Stimulated activated naive CD4-positive, alpha-beta T cell treated with Interleukin-2 at 50 U/mL for 16 hours (primary cell): ENCODE data around the gene ATG9B.
"Not testable (repeated sequence)": the region's sequence is repeated elsewhere in the genome, so short reads cannot be mapped to it uniquely, and the experiment has no call there.

Experiments
- DNase-seq: peaks from one replicate; lab custom pipeline; 2025; lab: John Stamatoyannopoulos, UW

The ATG9B gene

GRCh38 chr7:151015967-151016366, 8.3 kb downstream of the ATG9B start:
- DNase-seq: no peak

- no peak for DNase-seq
Observed at GRCh38 chr7:151014950-151015349, 9.3 kb downstream of the ATG9B start.

GRCh38 chr7:151013733-151014497, 10.4 kb downstream of the ATG9B start:
- DNase-seq: peak; percentile 88

GRCh38 chr7:151013356-151013732, 10.9 kb downstream of the ATG9B start:
- no peak for DNase-seq

GRCh38 chr7:151012911-151013347, 11.4 kb downstream of the ATG9B start:
- no peak for DNase-seq

- no peak for DNase-seq
Observed at GRCh38 chr7:151012031-151012692, 12.1 kb downstream of the ATG9B start.

GRCh38 chr7:151011616-151012015, 12.7 kb downstream of the ATG9B start:
- DNase-seq: not testable (repeated sequence)

- DNase-seq: no peak
Observed at GRCh38 chr7:151011097-151011409, 13.2 kb downstream of the ATG9B start.

GRCh38 chr7:151010307-151011096, 13.8 kb downstream of the ATG9B start:
- peak; percentile 40 for DNase-seq

- DNase-seq: no peak
Observed at GRCh38 chr7:151010037-151010306, 14.3 kb downstream of the ATG9B start.

GRCh38 chr7:151009327-151010036, 14.8 kb downstream of the ATG9B start:
- no peak for DNase-seq

- peak; percentile 73 for DNase-seq
Observed at GRCh38 chr7:151008511-151009323, 15.6 kb downstream of the ATG9B start.

GRCh38 chr7:151008143-151008510, 16.2 kb downstream of the ATG9B start:
- DNase-seq: no peak

GRCh38 chr7:151007469-151007898, 16.8 kb downstream of the ATG9B start:
- DNase-seq: no peak

- DNase-seq: no peak
Observed at GRCh38 chr7:151006590-151007300, 17.5 kb downstream of the ATG9B start.

GRCh38 chr7:151005566-151005965, 18.7 kb downstream of the ATG9B start:
- no peak for DNase-seq

GRCh38 chr7:151003572-151003971, 20.7 kb downstream of the ATG9B start:
- DNase-seq: no peak

GRCh38 chr7:151001546-151001945, 22.7 kb downstream of the ATG9B start:
- no peak for DNase-seq

- no peak for DNase-seq
Observed at GRCh38 chr7:151000897-151001495, 23.3 kb downstream of the ATG9B start.

- DNase-seq: no peak
Observed at GRCh38 chr7:150999497-151000230, 24.6 kb downstream of the ATG9B start.
